GM23338 (cell line): Measurements from ENCODE around the gene C6orf89. TPM values are rescaled to one million over a fixed set of nuclear protein-coding genes. Genes with fewer than 3 reads are reported as not detected.

ENCODE experiments used
- ATAC-seq: fragments of 200-7000 bp; cut with Tn5 transposase; 3 replicates; pipeline ENCODE4 v1.9.1; 2020
- DNase-seq: peaks from one replicate; pipeline ENCODE4 v3.0.0-alpha.2; 2015; ENCODE audit warnings: low spot score
- H2AFZ ChIP-seq: fragments of 200-600 bp; sonication (generic); 2 replicates; pipeline ENCODE4 v1.8.0; 2016; ENCODE audit warnings: antibody characterized with exemption, mild to moderate bottlenecking, moderate library complexity
- H3F3A ChIP-seq: fragments of 200-600 bp; sonication (generic); replicated peaks from 2 replicates; pipeline ENCODE4 v1.8.0; 2017; ENCODE audit warnings: antibody characterized with exemption, mixed run types, low read depth
- H3K27ac ChIP-seq: fragments of 200-600 bp; sonication (generic); 2 replicates; pipeline ENCODE4 v1.6.1; 2016; ENCODE audit warnings: low read depth
- H3K27me3 ChIP-seq: fragments of 200-600 bp; sonication (generic); 2 replicates; pipeline ENCODE4 v1.8.0; 2016; ENCODE audit warnings: mild to moderate bottlenecking, mixed run types, moderate library complexity; ENCODE audit not compliant: insufficient read depth
- H3K36me3 ChIP-seq: fragments of 200-600 bp; sonication (generic); 2 replicates; pipeline ENCODE4 v1.8.0; 2016; ENCODE audit warnings: mild to moderate bottlenecking; ENCODE audit not compliant: insufficient read depth
- H3K4me1 ChIP-seq: fragments of 200-600 bp; sonication (generic); 2 replicates; pipeline ENCODE4 v1.8.0; 2016; ENCODE audit warnings: mild to moderate bottlenecking, moderate library complexity; ENCODE audit not compliant: insufficient read depth
- H3K4me2 ChIP-seq: fragments of 200-600 bp; sonication (generic); 2 replicates; pipeline ENCODE4 v1.7.1; 2017; ENCODE audit warnings: mixed run types
- H3K4me3 ChIP-seq: fragments of 200-600 bp; sonication (generic); 2 replicates; pipeline ENCODE4 v1.6.1; 2016; ENCODE audit warnings: mixed run types
- H3K79me2 ChIP-seq: fragments of 200-600 bp; sonication (generic); replicated peaks from 2 replicates; pipeline ENCODE4 v1.8.0; 2017; ENCODE audit warnings: mild to moderate bottlenecking; ENCODE audit not compliant: insufficient read depth
- H3K9me2 ChIP-seq: fragments of 200-600 bp; sonication (generic); 2 replicates; pipeline ENCODE4 v1.8.0; 2017; ENCODE audit not compliant: insufficient read depth
- H4K20me1 ChIP-seq: fragments of 200-600 bp; sonication (generic); replicated peaks from 2 replicates; pipeline ENCODE4 v1.8.0; 2017; ENCODE audit warnings: mild to moderate bottlenecking; ENCODE audit not compliant: insufficient read depth
- H3K27ac Mint-ChIP-seq: 2 replicates; pipeline ENCODE4 v1.8.0; 2020; ENCODE audit warnings: inconsistent platforms, mild to moderate bottlenecking, moderate library complexity, mixed read lengths
- H3K27me3 Mint-ChIP-seq: 3 replicates; pipeline ENCODE4 v1.8.0; 2022; ENCODE audit warnings: low read depth, mild to moderate bottlenecking, moderate library complexity, mixed read lengths, inconsistent platforms; ENCODE audit not compliant: insufficient read depth, poor library complexity
- H3K36me3 Mint-ChIP-seq: 3 replicates; pipeline ENCODE4 v1.8.0; 2021; ENCODE audit warnings: low read depth, mild to moderate bottlenecking, inconsistent platforms, moderate library complexity, mixed read lengths
- H3K4me1 Mint-ChIP-seq: 3 replicates; pipeline ENCODE4 v1.8.0; 2020; ENCODE audit warnings: mild to moderate bottlenecking, inconsistent platforms, mixed read lengths
- H3K4me3 Mint-ChIP-seq: 3 replicates; pipeline ENCODE4 v1.8.0; 2021; ENCODE audit warnings: moderate library complexity, mild to moderate bottlenecking, inconsistent platforms, mixed read lengths
- H3K9me3 Mint-ChIP-seq: 3 replicates; pipeline ENCODE4 v1.8.0; 2020; ENCODE audit warnings: moderate library complexity, mild to moderate bottlenecking, inconsistent platforms, mixed read lengths
- CREB1 ChIP-seq: fragments of 250-450 bp; sonication (Bioruptor Pico); IDR thresholded peaks from 2 replicates; pipeline ENCODE4 v1.5.0; 2020; ENCODE audit warnings: low read depth, mild to moderate bottlenecking, moderate library complexity
- CTCF ChIP-seq, 2 experiments: fragments of 200-600 bp in 1 of 2; sonication (generic) in 1 of 2; conservative IDR thresholded peaks; 2 replicates each; pipeline versions ENCODE4 v1.5.1 to v1.6.1; 2016 to 2017; ENCODE audit warnings: antibody characterized with exemption in 2 of 2, low read depth in 2 of 2, mild to moderate bottlenecking in 2 of 2, moderate library complexity in 1 of 2
- ETS1 ChIP-seq: IDR thresholded peaks from 2 replicates; pipeline ENCODE4 v1.6.1; 2016; ENCODE audit warnings: antibody characterized with exemption
- EZH2 ChIP-seq: fragments of 200-600 bp; sonication (generic); IDR thresholded peaks from one replicate; pipeline ENCODE4 v1.8.0; 2017; ENCODE audit warnings: antibody characterized with exemption, mild to moderate bottlenecking, low read depth; ENCODE audit not compliant: unreplicated experiment
- EZH2phosphoT487 ChIP-seq: fragments of 200-600 bp; sonication (generic); IDR thresholded peaks from one replicate; pipeline ENCODE4 v1.8.1; 2018; ENCODE audit warnings: antibody characterized with exemption; ENCODE audit not compliant: unreplicated experiment
- JUNB ChIP-seq: IDR thresholded peaks from one replicate; pipeline ENCODE4 v1.6.1; 2016; ENCODE audit warnings: antibody characterized with exemption; ENCODE audit not compliant: unreplicated experiment
- NANOG ChIP-seq: IDR thresholded peaks from 2 replicates; pipeline ENCODE4 v1.6.1; 2016; ENCODE audit warnings: antibody characterized with exemption, borderline replicate concordance
- POLR2AphosphoS5 ChIP-seq: IDR thresholded peaks from 2 replicates; pipeline ENCODE4 v1.6.1; 2016; ENCODE audit warnings: antibody characterized with exemption, low read depth
- STAT1 ChIP-seq: IDR thresholded peaks from one replicate; pipeline ENCODE4 v1.6.1; 2016; ENCODE audit warnings: antibody characterized with exemption; ENCODE audit not compliant: unreplicated experiment
- ZNF114 ChIP-seq: fragments of 250-450 bp; sonication (Bioruptor Pico); IDR thresholded peaks from 2 replicates; pipeline ENCODE4 v1.5.0; 2020; ENCODE audit warnings: mild to moderate bottlenecking, moderate library complexity
- ZNF331 ChIP-seq: fragments of 250-450 bp; sonication (Bioruptor Pico); IDR thresholded peaks from 2 replicates; pipeline ENCODE4 v1.5.0; 2020; ENCODE audit warnings: low read depth, mild to moderate bottlenecking, moderate library complexity
- polyA plus RNA-seq: library from polyadenylated mRNA; unstranded; fragments of >200 nt; fragmentation: Nextera tagmentation; extraction: Ambion mirVana; gene quantifications from 2 replicates; pipeline ENCODE4 v1.2.1, GENCODE V29; 2016
- total RNA-seq: library from RNA; depleted of rRNA; stranded (reverse); fragments of >200 nt; shearing (Covaris generic); gene quantifications from 2 replicates; pipeline ENCODE4 v1.2.3, GENCODE V29; 2014
- TF ChIP-seq, protein P1 (sequence below): fragments of 250-450 bp; sonication (Bioruptor Pico); IDR thresholded peaks from 2 replicates; pipeline ENCODE4 v1.5.0; 2020; ENCODE audit warnings: mild to moderate bottlenecking, moderate library complexity
- TF ChIP-seq, protein P2 (sequence below): IDR thresholded peaks from one replicate; pipeline ENCODE4 v1.6.1; 2018; ENCODE audit warnings: antibody characterized with exemption; ENCODE audit not compliant: unreplicated experiment

C6orf89 gene
- total and polyA plus RNA-seq, 2 experiments from 2014 or later = 3.7 to 7.9 TPM

DNA sequence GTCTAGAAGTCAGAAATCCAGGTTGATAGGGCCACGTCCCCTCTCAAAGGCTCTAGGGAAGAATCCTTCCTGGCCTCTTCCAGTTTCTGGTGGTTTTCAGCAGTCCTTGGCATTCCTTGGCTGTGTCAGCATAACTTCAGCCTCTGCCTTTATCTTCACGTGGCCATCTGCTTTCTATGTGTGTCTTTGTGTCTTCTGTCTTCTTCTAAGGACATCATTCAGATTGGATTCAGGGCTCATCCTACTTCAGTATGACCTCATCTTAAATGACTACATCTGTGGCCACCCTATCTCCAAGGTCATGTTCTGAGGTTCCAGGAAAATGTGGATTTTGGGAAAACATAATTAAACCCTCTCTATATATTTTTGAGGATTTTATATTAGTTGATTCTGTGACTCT, 23.0 kb downstream of the C6orf89 start:
- H3K9me3 Mint-ChIP-seq = no peaks in the 10 kb centered on the region
- no peaks in the 10 kb centered on the region for H3K36me3 Mint-ChIP-seq
- peak; percentile 13 for DNase-seq
- no peaks in the 10 kb centered on the region for H3K9me2 ChIP-seq
- TF ChIP-seq CTCF (conservative IDR thresholded peaks at IDR 0.05; ENCODE audit: low read depth in 2 of 2) (no peak), CREB1 (CRISPR knock-in tag) (no peak), EZH2phosphoT487 (no peak), POLR2AphosphoS5 (no peak), STAT1 (no peak), ZNF331 (CRISPR knock-in tag) (no peak), ZNF114 (no peak), EZH2 (no peak), NANOG (no peak), JUNB (no peak), ETS1 (no peak)
- TF ChIP-seq, protein P1, sequence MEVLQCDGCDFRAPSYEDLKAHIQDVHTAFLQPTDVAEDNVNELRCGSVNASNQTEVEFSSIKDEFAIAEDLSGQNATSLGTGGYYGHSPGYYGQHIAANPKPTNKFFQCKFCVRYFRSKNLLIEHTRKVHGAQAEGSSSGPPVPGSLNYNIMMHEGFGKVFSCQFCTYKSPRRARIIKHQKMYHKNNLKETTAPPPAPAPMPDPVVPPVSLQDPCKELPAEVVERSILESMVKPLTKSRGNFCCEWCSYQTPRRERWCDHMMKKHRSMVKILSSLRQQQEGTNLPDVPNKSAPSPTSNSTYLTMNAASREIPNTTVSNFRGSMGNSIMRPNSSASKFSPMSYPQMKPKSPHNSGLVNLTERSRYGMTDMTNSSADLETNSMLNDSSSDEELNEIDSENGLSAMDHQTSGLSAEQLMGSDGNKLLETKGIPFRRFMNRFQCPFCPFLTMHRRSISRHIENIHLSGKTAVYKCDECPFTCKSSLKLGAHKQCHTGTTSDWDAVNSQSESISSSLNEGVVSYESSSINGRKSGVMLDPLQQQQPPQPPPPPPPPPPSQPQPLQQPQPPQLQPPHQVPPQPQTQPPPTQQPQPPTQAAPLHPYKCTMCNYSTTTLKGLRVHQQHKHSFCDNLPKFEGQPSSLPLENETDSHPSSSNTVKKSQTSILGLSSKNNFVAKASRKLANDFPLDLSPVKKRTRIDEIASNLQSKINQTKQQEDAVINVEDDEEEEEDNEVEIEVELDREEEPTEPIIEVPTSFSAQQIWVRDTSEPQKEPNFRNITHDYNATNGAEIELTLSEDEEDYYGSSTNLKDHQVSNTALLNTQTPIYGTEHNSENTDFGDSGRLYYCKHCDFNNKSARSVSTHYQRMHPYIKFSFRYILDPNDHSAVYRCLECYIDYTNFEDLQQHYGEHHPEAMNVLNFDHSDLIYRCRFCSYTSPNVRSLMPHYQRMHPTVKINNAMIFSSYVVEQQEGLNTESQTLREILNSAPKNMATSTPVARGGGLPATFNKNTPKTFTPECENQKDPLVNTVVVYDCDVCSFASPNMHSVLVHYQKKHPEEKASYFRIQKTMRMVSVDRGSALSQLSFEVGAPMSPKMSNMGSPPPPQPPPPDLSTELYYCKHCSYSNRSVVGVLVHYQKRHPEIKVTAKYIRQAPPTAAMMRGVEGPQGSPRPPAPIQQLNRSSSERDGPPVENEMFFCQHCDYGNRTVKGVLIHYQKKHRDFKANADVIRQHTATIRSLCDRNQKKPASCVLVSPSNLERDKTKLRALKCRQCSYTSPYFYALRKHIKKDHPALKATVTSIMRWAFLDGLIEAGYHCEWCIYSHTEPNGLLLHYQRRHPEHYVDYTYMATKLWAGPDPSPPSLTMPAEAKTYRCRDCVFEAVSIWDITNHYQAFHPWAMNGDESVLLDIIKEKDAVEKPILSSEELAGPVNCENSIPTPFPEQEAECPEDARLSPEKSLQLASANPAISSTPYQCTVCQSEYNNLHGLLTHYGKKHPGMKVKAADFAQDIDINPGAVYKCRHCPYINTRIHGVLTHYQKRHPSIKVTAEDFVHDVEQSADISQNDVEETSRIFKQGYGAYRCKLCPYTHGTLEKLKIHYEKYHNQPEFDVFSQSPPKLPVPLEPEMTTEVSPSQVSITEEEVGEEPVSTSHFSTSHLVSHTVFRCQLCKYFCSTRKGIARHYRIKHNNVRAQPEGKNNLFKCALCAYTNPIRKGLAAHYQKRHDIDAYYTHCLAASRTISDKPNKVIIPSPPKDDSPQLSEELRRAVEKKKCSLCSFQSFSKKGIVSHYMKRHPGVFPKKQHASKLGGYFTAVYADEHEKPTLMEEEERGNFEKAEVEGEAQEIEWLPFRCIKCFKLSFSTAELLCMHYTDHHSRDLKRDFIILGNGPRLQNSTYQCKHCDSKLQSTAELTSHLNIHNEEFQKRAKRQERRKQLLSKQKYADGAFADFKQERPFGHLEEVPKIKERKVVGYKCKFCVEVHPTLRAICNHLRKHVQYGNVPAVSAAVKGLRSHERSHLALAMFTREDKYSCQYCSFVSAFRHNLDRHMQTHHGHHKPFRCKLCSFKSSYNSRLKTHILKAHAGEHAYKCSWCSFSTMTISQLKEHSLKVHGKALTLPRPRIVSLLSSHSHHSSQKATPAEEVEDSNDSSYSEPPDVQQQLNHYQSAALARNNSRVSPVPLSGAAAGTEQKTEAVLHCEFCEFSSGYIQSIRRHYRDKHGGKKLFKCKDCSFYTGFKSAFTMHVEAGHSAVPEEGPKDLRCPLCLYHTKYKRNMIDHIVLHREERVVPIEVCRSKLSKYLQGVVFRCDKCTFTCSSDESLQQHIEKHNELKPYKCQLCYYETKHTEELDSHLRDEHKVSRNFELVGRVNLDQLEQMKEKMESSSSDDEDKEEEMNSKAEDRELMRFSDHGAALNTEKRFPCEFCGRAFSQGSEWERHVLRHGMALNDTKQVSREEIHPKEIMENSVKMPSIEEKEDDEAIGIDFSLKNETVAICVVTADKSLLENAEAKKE (CRISPR knock-in tag) = no peak
- TF ChIP-seq, protein P2, sequence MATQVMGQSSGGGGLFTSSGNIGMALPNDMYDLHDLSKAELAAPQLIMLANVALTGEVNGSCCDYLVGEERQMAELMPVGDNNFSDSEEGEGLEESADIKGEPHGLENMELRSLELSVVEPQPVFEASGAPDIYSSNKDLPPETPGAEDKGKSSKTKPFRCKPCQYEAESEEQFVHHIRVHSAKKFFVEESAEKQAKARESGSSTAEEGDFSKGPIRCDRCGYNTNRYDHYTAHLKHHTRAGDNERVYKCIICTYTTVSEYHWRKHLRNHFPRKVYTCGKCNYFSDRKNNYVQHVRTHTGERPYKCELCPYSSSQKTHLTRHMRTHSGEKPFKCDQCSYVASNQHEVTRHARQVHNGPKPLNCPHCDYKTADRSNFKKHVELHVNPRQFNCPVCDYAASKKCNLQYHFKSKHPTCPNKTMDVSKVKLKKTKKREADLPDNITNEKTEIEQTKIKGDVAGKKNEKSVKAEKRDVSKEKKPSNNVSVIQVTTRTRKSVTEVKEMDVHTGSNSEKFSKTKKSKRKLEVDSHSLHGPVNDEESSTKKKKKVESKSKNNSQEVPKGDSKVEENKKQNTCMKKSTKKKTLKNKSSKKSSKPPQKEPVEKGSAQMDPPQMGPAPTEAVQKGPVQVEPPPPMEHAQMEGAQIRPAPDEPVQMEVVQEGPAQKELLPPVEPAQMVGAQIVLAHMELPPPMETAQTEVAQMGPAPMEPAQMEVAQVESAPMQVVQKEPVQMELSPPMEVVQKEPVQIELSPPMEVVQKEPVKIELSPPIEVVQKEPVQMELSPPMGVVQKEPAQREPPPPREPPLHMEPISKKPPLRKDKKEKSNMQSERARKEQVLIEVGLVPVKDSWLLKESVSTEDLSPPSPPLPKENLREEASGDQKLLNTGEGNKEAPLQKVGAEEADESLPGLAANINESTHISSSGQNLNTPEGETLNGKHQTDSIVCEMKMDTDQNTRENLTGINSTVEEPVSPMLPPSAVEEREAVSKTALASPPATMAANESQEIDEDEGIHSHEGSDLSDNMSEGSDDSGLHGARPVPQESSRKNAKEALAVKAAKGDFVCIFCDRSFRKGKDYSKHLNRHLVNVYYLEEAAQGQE = no peak
- ATAC-seq = no peak
- H3F3A ChIP-seq = no peaks in the 10 kb centered on the region
- H3K4me1 ChIP-seq = no peaks in the 10 kb centered on the region
- peaks cover 2% of the 10 kb centered on the region for H3K27me3 Mint-ChIP-seq
- H3K4me2 ChIP-seq = no peak overlapping the region
- no peaks in the 10 kb centered on the region; the same call in 1 of the 3 replicates for H3K4me1 Mint-ChIP-seq
- no peak overlapping the region for H3K4me3 Mint-ChIP-seq
- no peaks in the 10 kb centered on the region for H3K79me2 ChIP-seq
- no peaks in the 10 kb centered on the region for H3K36me3 ChIP-seq
- H3K27me3 ChIP-seq = no peaks in the 10 kb centered on the region
- H3K4me3 ChIP-seq = no peak overlapping the region
- no peak overlapping the region for H3K27ac ChIP-seq
- H3K27ac Mint-ChIP-seq = no peak overlapping the region
- no peak overlapping the region for H2AFZ ChIP-seq
- H4K20me1 ChIP-seq = no peaks in the 10 kb centered on the region
